HG02870 (cell line): ENCODE data around the gene AFDN.

Experiments used
- ATAC-seq: cut with Tn5 transposase; IDR thresholded peaks from one replicate; pipeline ENCODE4 v1.9.1; 2021; ENCODE audit warnings: mild to moderate bottlenecking, moderate library complexity; ENCODE audit not compliant: unreplicated experiment

Gene AFDN

DNA sequence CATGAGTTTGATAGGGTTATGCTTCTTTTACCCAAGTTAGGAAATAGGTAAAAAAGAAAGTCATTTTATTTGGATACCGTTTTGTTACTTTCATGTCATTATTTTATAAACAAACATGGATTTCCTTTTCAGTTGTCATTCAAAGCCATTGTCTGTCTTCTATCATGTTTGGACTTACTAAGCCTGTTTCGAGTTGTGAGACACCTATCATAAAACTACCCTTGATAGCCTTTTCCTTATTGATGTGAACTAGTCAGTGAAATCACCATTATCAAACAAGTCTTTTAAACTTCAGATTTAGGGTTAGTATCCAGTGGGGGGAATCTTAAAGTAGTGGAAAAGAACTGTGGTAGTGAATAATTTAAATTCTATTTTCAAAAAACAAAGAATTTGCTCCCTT lies 85.8 kb downstream of the AFDN start:
- ATAC-seq = no peak

DNA sequence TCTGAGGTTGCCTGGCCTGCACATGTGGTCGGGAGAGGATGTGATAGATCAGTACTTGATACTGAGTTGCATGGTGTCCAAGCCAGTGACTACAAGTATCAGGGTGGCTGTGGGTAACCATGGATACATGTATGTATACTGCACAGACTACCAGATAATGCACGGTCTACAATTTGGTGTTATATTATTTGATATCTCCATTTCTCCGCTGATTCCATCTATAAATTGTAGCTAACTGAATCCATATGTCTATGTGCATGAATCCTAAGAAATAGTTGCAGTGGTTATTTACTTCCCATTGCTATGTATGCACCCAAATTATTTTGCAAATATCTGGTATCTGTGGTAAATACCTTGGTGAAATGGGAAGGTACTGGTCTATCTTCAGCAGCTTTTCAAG lies 87.0 kb downstream of the AFDN start:
- ATAC-seq = no peak

DNA sequence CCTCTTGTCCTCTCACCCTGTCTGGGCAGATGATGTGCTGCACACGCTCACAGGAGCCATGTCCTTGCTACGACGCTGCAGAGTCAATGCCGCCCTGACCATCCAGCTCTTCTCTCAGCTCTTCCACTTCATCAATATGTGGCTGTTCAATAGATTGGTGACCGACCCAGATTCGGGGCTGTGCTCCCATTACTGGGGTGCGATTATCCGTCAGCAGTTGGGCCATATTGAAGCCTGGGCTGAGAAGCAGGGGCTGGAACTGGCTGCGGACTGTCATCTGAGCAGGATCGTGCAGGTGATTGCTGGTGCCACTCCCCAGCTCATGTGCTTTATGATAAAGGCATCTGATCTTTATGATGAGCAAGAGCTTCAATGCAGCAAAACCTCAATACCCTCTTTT lies 88.4 kb downstream of the AFDN start:
- ATAC-seq = no peak

DNA sequence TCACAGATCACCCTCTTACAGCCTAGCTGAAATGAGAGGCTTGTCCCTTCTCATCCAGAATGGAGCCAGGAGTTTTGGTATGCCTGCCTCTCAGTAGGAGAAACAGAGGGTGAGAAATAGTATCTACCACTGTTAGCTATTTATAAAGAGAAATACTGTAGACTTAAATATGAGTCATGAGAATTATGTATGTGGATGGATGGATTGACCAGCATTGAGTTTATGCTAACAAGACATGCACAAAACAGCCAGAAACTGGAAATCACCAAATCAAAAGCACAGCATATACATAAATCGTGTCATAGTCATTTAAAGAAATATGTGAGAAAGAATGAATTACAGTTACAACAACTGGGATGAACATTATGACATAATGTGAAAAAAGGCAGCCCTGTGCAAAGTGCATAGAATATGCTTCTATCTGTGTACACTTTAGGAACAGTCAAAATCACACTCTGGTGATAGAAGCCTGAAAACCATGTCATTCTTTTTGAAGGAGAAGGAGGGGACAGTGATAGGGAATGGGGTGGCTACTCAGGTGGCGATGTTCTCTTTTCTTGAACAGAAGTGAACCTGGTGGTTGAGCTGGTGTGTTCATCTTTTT lies 90.9 kb downstream of the AFDN start:
- no peak for ATAC-seq

DNA sequence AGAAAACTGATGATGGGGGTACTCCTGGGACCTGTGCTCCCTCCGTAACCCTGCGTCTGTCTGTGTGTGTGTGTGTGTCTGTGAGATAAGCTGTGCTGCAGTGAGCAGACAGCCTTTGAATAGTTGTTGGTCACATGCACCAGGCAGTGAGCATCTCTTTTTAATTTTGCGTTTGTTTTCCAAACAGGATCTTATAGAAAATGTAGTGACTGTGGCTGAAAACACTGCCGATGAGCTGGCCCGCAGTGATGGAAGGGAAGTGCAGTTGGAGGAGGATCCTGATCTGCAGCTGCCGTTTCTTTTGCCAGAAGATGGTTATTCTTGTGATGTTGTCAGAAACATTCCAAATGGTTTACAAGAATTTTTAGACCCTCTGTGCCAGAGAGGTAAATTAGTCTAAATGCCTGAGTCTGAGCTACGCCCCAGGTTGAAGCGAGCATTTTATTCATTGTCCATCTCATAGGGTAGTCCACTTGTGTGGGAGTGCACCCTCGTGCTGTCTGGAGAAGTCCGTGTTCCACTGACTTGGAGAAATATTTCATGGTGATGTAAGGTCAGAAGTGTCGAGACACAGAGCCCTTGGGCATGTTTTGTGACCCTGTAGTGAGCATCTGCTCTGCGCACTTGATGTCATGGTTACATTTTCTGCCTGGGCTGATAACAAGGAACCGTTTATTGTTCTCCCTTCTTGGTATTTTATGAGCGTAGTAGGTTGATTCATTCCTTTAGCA lies 92.0 kb downstream of the AFDN start:
- no peak for ATAC-seq

DNA sequence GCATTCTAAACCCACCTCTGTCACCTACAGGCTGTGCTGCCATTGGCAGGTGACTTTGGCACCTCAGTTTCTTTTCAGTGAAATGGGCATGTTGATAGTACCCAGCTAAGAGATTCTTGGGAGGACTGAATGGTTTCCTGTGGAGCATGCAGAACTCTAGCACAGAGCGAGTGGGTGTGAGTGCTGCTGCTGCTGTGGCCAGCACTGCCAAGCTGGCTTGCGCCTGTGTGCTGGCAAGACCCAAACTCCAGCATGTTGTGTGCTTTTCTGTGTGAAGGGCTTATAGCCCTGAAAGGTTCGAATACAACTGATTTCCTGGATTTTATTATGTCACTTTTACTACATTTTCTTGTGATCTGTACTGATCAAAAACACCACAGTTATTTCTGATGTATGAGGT lies 92.6 kb downstream of the AFDN start:
- no peak for ATAC-seq

DNA sequence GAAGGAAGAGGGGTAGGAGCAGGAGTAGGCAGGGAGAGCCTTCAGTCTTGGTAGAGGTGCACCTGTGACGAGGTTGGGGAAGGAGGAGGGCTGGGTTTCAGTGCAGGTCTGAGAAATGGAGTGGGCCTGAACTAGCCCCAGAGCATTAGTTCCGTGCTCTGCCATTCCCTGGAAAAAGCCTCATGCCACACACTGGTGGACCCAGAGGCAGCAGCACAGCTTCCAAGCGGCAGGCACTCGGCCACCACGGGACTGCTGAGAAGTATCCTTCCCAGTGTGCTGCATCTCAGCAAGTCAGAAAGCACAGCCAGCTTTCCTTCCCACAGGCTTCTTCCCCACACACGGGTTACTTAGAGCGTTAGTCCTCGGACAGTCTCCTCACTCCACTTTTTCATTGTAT lies 93.5 kb downstream of the AFDN start:
- ATAC-seq = no peak

DNA sequence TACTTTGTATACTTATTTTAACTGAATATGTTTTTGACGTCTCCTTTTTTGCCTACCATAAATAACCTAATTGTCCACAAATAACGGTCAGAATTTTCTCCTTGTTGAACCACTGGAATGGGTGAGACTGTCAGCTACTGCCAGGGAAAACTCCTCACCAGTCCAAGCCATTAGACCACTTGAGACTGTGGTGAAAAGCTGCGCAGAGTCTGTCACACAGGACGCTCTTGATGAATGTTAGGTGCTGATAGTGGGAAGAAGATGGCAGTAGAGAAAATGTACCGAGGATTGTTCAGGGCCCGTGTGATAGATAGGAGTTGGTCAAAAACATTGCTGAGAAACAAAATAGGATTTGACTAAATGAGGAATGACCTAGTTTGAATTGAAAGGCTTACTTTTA lies 95.1 kb downstream of the AFDN start:
- ATAC-seq = no peak

DNA sequence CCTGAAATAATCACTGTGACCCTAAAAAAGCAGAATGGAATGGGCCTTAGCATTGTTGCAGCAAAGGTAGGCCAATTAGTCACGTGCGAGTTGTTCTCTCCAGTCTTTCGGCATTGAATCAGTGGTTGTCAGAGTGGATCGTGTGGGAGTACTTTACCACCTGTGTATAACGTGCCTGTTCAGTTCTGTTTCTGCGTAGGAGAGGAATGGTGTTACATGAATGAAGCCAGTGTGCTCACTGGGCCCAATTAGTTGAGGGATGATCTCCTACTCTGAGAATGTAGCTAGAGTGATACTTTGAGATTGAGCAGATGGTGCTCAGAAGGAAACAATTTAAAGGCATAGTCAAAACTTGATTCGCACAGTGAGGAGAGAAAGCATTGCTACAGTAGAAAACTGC lies 98.3 kb downstream of the AFDN start:
- ATAC-seq = no peak

DNA sequence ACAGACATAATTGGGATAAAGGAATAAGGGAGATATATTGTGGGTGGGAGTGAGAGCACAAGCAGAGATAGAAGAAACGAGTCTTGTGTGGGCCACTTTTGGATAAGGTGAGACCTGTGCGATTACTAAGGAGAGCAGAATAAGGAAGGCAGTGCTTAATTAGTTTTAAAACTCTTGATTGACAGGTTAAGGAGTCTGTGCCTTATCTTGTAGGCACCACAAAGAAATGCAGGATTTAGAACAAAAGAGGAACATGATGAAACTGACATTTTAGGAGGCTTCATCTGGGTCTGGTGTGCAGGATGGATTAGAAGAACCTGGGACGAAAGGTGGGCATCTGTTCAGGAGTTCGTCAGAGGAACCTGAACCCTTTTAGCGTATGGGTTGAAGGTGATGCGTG lies 100.5 kb downstream of the AFDN start:
- no peak for ATAC-seq

DNA sequence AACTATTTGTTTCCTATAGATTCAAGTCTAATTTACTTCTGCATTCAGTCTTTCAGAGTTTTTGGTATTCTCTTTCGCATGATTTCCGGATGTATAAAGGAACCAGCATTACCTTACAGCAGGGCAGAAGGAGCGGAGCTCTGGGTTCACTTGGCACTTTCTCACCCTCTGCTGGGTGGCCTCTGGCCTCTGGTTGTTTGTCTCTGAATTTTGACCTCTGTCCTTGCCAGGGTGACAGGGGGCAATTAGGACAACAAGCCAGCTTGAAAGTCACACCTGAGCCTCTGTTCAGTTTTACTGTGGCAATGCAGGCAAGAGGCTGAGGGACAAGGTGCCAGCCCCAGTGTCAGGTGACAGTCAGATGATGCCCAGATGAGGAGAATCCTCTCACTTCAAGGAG lies 101.4 kb downstream of the AFDN start:
- ATAC-seq = no peak

DNA sequence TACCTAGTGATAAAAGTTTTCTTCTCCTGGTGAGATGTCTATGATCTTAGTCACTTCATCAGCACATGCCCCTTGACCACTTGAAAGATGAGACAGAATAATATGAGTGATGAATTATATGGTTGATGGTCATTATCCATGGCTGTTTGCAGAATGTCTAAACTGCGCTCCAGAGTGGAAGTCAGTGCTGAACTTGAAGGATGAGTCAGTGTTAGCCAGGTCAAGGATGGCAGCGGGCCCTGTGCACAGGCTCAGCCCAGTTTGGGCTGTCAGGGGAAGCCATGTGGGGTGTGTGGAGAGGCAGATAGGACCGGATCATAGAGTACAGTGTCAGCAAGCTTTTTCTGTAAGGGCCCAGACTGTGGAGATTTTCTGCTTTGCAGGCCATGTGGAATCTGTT lies 103.6 kb downstream of the AFDN start:
- ATAC-seq = no peak

DNA sequence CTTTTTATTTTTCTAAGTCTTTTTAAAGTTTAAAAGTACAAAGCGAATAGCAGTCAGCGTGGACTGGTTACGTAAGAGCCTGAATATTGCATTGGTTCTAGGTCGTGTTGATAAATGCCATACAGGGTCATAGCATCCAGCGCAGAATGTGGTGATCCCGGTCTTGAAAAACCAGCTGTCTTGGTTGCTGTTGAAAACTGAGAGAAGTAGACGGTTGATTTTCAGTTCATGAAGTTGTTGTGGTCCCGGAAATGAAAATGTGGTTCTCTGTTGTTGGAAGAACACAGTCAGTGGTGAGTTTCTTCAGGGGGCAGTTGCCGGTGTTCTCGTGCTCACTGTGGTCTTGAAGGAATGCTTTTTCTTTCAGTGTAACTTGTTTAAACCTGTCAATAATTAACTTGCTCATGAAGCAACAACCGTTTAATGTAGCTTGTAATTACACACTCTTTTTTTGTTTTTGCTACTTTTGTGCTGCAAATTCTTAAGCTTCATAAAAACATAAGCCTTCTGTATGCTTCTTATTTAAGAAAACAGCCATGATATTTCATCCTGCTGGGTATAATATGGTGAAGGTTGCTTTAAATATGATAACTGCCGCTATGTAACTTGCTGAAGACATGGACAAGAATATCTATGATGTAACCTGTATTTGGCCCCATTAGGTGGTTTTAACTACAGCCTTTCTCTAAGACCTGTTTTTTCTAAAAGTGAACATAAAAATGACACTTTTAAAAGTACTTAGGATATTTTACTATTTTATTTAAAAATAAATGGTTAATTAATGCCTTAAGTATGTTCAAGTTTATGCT lies 106.0 kb downstream of the AFDN start:
- ATAC-seq = no peak

DNA sequence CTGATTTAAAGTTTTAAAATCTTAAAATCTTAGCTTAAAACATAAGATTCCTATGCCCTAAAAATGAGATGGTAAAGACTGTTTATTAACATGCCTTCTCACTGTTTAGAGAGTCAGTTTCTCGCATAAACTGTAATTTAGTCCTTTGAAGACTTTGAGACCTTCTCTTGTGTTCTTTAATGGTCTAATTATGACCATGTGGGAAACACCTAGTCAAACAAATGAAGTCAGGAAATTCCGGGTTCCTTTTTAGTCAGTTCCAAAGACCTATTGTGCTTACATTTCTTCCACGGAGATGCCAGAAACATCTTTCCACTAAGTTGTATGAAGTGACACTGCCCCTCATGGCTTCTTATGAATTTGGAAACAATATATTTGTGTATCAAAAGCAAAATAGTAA lies 106.6 kb downstream of the AFDN start:
- no peak for ATAC-seq

DNA sequence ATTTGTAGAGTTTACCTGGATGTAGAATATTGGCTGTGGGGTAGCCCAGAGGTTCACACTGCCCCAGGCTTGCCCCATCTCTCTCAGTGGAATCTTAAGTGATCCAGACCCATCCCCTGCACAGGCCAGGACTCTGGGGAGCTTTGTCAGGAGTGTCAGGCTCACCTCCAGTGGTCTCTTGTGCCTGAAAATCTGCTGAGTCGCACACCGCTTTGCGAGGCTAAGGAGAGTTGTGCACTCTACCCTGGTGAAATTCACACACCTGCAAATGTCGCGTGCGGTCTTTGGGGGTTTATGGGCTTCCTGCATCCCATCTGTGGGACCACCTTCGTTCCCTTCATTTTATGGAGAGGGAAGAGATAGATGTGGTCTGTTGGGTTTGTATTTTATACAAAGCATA lies 107.1 kb downstream of the AFDN start:
- no peak for ATAC-seq

DNA sequence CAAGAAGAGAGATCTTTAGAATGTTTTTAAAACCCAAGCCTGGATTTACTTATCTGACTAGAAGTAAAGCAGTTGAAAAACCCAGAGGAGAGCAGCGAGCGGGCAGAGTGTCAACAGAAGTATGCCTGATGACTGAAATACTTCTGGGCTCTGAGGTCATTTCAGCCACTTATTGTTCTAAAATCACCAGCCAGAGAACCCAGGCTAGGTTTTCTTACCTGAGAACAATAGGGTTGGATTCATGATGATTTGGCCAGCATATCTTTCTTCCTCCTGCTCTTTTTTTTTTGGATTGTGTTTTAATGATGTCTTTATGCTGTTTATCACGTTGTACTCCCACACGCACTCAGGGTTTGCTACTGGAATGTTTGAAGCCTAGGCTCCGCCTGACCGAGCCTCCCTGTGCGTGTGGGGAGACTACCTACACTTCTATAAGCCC lies 107.7 kb downstream of the AFDN start:
- ATAC-seq = no peak

DNA sequence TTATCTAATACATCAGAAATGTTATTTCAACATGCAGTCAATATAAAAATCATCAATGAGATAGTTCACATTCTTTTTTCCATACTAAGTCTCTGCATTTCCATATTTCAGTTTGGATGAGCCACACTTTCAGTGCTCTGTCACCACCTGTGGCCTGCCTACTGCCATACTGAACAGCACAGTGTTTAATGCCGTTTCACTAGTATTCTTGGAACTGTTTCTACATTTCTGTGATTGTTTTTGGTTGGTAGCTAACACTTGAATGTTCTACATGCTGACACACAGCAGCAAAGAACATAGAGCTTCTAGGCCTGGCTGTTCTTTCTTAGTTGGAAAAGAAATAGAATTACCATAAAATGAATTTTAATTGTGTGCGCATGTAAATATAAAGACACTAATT lies 109.3 kb downstream of the AFDN start:
- ATAC-seq = no peak

DNA sequence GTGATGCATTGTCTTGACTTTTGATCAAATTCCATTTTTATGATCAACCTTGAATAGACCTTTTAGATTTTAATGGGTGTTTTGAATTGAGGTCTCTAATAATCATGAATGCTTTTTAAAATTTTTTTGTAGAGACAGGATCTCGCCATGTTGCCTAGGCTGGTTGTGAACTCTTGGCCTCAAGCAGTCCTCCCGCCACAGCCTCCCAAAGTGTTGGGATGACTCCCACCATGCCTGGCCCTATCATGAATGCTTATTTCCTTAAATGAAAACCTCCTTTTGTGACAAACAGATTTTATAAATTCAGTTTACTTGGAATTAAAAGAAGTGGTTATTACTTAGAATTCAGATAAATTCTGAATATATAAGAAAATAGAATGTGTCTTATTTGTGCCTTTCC lies 110.6 kb downstream of the AFDN start:
- no peak for ATAC-seq

DNA sequence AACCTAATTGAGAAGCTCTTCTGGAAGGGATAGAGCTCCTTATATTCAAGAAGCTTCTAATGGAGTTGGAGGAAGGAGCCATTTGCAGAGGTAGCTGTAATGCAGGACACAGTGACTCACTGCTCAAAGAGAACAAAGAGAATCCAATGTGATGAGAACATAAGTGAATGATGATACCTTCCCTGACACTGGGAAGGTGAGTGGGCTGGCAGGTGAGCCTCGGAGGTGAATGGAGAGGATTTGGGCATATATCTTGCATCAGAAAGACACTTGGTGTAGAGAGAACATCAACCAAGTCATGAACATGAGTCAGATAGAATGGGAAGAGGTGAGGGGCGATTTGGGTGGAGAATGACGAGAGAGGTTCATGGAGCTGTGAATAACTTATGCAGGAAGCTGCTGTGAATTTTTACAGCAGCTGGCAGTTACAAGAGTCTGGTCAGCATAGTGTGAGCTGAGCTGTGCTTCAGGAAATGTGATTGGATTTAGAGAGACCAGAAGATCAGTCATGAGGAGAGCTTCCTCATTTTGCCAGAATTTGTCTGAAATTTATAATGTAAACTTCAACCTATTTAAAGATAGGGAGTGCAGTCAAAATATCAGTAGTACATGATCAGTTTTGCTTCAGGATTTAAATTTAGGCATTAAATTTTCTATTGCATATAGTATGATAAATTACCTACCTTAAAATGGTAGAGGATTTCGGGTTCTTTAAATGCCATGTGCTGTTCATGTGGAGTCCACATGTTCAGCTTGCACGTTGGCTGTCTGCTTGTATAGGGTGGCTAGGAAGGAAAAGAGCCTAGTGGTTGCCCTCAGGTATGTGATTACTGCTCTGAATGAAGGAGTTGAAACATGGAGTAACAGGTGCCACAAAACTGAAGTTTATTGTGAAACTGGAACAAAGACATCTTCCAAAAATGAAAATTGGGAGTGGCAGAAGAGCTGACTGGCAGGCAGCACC lies 111.5 kb downstream of the AFDN start:
- no peak for ATAC-seq

DNA sequence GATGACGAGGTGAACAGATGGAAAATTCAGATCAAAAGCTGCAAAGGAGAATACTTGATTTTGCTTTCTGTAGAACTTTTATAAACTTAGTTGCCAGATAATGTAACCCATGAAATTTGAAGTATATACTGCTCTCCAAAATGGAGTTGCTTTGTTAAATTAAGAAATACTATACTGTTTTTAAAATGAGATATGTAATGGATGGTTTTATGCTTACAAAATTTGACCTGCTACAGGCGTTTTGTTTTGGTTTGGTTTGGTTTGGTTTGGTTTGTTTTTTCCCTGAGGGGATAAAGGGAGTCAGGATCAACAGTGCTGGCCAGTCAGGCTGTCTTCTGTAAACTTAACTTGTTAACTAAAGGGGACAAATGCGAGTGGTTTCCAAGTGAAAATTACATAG lies 115.1 kb downstream of the AFDN start:
- ATAC-seq = no peak

DNA sequence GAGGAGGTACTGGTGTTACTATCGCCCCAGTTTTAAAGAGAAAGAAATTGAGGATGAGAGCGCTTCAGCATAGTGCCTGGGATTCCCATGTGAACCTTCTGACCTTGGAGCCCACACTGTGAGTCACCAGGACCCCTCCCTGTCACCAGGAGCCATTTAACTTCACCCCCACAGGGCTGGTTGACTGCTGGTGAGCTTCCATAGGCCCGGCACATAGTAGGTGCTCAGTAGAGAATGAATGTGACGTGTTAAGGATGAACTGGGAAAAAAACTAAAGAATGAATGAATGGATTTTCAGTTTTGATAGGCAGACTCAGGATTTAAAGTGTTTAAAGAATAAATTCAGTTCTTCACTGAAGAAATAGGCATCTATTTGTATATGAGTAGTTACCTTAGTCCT lies 117.4 kb downstream of the AFDN start:
- no peak for ATAC-seq
